Brain pericyte (primary cell): ENCODE measurements around the gene HYLS1.
"Not testable (repeated sequence)": the region's sequence is repeated elsewhere in the genome, so short reads cannot be mapped to it uniquely, and the experiment has no call there.

Experiments
- DNase-seq: peaks from one replicate; pipeline ENCODE4 v3.0.0-alpha.2; 2012; ENCODE audit warnings: low read depth, low spot score

Gene HYLS1

DNA sequence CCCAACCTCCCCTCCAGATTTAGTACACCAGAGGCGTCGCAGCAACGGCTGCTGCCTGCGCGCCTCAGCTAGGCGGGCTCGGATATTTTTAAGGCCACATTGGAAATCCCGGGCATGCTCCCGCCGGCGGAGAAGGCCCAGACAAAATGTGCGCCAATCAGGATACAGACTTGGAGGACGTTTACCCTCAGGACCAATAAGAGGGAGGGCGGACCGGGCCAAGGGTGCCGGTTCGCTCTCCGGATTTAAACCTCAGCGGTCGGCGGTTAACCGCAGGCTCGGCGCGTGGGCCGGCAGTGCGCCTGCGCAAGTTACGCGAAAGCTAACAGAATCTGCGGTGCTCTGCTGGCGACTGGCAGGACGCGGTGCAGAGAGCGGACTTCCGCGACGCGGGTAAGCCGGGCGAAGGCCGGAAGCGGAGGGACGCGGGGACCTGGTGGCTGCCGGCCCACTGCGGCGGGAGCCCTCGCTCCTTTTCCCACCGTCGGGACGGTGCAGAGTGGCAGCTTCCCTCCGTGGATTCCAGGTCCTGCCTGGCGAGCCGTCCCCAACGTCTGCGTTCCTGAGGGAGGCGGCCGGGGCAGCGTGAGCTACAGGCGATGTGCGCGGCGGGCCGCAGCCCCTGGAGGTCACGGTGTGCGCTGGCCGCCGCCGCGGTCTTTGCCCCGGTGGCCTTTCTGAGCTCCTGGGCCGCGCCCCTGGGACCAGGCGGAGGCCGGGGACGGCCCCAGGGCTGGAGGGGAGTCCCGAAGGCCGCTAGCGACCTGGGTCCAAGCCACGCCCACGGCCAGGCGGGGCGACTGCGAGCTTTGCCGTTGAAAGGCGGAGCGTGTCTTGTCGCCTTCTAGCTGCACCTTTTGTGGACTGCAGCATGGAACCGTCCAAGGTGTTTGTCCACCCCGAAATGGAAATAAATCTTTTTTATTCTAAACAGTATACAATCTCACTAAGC lies at the start of gene HYLS1:
TSS of gene HYLS1 (plus strand) at position 296 of the 952 bp plus-strand sequence. CDS start 11,701 bp downstream, outside the sequence.
- peak; percentile 91 for DNase-seq

DNA sequence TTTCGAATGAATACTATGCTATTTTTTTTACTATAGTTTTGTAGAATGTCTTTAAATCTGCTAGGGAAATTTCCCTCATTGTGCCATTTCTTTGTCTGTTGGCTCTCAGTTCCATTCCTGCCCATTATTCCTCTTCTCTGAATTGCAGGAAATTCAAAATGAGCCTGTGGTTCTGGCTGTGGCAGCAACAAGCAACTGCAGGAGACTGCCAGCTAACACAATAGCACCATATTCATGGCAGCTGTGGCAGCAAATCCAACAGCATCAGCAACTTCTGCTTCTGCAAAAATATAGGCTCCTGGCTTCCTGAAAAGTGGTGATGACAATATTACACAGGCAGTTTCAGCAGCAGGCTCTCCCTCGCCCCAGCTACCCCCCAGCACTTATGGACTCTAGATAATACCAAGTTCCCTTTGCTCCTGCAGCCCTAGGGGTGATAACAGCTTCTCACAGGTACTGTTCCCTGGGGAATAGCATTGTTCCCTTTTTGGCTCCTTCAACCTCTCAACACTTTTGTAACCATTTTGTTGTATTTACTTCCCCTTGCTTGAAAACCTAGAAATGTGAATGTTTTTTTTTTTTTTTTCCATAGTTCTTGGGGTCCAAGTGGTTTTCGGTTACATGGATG lies 45.0 kb upstream of the HYLS1 start:
- no peak for DNase-seq

GRCh38 chr11:125846188-125846587 lies 41.3 kb upstream of the HYLS1 start:
- DNase-seq = no peak

DNA sequence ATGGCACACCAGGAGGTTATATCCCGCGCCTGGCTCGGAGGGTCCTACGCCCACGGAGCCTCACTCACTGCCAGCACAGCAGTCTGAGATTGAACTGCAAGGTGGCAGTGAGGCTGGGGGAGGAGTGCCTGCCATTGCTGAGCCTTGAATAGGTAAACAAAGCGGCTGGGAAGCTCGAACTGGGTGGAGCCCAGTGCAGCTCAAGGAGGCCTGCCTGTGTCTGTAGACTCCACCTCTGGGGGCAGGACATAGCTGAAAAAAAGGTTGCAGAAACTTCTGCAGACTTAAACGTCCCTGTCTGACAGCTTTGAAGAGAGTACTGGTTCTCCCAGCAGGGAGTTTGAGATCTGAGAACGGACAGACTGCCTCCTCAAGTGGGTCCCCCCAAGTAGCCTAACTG lies 29.8 kb upstream of the HYLS1 start:
- DNase-seq = not testable (repeated sequence)

GRCh38 chr11:125862786-125863185 lies 24.7 kb upstream of the HYLS1 start:
- DNase-seq = not testable (repeated sequence)

DNA sequence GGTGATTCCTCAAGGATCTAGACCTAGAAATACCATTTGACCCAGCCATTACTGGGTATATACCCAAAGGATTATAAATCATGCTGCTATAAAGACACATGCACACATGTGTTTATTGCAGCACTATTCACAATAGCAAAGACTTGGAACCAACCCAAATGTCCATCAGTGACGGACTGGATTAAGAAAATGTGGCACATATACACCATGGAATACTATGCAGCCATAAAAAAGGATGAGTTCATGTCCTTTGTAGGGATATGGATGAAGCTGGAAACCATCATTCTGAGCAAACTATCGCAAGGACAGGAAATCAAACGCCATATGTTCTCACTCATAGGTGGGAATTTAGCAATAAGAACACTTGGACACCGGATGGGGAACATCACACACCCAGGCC lies 22.1 kb upstream of the HYLS1 start:
- not testable (repeated sequence) for DNase-seq

DNA sequence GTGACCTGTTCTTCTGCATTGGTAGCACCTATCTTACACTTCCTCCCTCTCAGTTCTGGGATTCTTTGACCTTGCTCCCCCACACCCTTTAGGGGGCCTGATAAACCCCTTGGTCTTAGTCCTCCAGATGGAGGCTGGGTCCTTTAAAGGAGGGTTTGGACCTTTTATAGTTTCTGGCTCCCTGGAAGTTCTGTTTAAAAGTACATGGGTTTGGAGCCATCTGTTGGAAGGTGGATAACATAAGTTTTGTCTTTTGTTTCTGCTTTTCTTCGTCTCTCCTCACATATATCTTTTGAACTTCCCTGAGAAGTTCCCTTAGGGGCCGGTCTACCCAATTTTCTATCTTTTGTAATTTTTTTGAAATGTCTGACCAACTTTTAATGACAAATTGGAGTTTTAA lies 17.9 kb upstream of the HYLS1 start:
- DNase-seq = no peak

DNA sequence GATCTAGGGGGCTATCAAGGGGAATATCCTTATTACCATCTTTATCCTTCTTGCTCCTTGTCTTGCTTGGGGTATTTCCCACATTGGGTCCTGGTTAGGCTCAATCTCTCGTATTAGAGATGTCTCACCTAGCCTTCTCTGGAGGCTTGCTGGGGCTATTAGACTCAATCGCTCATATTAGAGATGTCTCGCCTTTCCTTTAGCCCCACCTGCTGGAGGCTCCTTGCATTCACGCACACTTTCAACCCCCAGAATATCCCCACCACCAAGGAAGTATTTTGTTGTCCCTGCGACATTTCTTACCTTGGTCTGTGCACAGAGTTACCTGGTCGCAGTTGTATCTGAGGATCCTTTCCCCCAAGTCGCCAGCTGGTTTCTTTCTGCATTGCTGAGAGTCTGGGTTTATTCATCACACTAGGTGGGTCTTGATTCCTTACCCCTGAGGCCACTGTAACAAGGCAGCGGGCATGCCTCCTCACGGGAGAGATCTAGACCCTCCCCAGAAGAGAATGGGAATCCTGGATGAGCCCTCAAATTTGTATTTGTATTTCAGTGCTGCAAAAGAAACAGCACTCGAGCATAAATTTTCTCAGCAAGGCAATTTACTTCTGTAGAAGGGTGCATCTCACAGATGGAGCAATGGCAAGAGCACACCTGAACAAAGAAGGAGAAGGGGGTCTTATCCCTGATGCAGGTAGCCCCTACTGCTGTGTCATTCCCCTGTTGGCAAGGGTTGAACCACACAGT lies 15.9 kb upstream of the HYLS1 start:
- no peak for DNase-seq

DNA sequence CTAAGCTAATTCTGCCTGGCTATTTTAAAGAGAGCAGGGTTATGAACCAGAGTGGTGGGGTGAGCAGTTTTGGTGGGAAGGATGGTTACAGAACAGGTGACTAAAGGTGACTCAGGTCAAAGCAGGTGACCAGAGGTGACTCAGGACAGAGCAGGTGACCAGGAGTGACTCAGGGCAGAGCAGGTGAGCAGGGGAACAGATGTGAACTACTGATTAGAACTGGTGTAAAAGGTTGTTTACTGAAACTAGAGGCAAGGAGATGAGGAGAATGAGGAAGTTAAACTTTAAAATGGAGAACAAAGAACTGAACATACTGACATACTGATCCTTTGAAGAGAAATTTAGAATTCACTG lies 15.4 kb upstream of the HYLS1 start:
- no peak for DNase-seq

DNA sequence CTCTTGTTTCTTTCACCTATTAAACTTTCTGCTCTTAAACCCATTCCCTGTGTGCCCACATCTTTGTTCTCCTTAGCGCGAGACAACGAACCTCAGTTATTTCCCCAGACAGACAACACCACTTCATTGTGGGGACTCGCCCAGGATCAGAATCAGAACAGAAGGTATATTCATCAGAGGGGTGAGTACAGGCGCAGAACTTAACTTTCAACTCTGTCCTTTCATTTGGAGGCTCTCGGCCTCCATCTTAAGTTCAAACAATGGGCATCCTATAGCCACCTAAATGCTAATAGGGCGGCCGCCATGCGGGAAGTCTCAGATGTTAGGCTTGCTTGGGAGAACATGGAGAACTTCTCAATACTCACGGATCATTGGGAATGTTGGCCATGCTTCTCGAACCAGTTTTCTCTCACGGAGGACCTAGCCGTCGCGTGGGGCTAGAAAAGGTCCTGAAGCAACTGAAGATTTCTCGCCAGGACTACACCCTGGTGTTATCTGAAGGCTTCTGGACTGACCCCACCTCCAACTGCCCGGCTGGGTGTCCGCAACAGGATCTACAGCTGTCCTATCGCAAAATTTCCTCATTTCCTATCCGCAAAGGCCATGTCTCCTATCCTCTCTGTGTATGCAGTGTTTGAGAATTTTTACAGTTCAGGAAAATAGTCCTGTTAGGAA lies 13.4 kb upstream of the HYLS1 start:
- DNase-seq = no peak

- peak; percentile 22 for DNase-seq
These were observed 12.8 kb upstream of the HYLS1 start for GRCh38 chr11:125874556-125875124.

- no peak for DNase-seq
These were observed 6.2 kb upstream of the HYLS1 start for GRCh38 chr11:125881291-125881690.

DNA sequence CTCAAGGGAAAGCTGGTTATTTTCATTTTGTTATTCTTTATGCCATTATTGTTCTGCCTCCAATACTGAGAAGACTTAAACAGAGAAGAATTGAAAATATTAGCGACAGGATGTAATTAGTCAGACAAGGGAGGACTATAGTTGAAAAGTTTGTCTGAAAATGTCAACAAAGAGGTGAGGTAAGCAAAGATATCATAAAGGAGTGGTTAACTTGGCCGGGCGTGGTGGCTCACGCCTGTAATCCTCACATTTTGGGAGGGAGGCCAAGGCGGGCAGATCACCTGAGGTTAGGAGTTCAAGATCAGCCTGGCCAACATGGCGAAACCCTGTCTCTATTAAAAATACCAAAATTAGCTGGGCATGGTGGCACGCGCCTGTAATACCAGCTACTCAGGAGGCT lies 4.1 kb upstream of the HYLS1 start:
- DNase-seq = no peak

DNA sequence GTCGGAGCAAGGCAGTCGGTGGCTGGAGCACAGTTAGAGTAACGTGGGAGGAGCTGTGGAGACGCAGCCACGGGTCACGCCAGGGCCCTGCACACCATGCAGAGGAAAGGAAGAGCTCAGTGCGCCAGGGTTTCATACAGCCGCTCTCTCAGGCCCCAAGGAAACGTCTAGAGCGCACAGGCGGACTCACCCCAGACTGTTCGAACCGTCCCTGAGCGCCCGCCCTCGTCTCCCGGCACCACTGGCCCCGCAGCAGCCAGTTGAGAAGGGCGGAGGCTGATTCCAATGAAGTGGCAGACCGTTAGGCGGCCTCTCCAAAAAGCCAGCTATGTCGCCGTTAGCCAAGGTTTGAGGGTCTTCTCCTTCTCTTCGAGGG lies 483 bp upstream of the HYLS1 start:
- DNase-seq = no peak

GRCh38 chr11:125890447-125891100 lies 3.1 kb downstream of the HYLS1 start:
- DNase-seq = no peak

DNA sequence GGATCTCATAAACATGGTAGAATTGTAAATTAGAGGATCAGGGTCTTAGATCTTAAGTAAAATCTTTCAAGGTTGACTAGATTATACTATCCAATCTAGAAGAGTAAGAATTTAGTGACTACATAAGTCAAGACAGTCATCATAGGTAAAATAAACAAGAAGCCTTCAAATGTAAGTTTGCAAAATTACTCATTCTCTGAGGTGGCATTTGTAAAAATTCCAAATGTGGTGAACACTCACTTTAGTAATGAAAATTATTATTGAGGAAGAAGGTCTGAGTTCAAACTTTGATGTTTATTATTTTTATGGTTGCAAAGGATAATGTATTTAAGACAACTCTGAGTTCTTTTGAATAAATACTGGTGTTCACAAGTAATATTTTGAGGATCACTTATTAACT lies 4.6 kb downstream of the HYLS1 start:
- no peak for DNase-seq

GRCh38 chr11:125892994-125893393 lies 5.5 kb downstream of the HYLS1 start:
- DNase-seq = no peak

DNA sequence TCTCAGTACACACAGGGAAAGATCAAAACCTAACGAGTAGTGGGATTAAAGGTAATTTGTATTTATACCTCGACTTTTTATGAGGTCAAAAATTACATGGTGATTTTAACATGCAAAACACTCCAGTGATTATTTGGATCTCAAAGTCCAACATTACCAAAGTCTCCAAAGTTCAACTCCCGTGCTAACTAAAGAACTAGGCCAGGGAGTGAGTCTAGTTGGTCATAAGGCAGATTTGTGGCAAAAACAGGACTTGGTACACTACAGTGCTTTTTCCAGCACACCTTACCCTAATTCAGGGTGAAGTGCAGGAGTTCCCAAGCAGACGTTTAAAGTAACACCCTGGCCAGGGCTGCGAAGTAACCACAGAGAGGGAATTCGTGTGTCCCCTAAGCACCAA lies 14.4 kb downstream of the HYLS1 start:
- DNase-seq = no peak

GRCh38 chr11:125902277-125902926 lies 14.9 kb downstream of the HYLS1 start:
- DNase-seq = no peak

DNA sequence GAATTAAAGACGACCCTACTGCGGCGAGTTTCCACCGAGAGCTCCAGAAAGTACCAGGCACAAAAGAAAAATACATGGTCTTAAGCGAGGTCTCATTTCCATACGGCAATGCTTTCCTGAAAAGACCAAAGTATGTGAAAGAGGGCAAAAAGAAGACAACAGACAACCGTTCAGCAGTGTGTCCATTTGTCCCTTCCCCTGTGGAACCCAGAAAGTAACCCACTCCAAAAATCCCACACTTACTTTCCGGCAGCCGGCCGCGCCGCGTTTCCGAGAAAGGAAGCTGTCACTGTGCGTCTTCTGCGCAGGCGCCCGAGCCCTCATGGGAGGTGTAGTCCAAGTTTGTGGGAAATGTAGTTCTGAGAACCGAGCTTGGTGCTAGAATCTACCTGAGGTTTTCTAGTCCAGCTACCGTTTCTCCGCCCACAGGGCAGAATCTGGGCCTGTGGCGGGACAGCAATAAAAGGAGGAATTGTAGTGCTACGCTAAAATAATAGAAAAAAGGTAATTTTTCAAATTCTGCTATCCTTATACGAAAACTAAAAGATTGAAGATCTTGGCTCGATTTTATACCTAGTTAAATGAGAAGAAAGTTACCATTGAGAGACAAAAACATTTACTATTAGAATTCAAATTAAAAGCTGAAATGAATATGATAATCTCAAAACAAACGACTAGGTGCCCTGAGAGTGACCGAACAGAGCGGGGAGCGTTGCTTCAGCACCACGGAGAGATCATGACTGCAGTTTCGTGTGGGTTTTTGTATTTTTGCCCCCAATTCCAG lies 15.7 kb downstream of the HYLS1 start, which contains the start of gene PUS3:
TSS of gene PUS3 (minus strand) at position 280 of the 784 bp plus-strand sequence. CDS start 6,922 bp downstream, outside the sequence.
- no peak for DNase-seq
